GM12891 (cell line): ENCODE data around the gene SPG11.

Experiments
- PAX5 ChIP-seq: IDR thresholded peaks from 2 replicates; pipeline ENCODE4 v1.6.1; 2011; ENCODE audit warnings: low read length, moderate library complexity, mild to moderate bottlenecking; ENCODE audit not compliant: insufficient read depth, severe bottlenecking
- POLR2A ChIP-seq: IDR thresholded peaks from 2 replicates; pipeline ENCODE4 v1.6.1; 2011; ENCODE audit warnings: low read depth, low read length, control low read depth
- POLR2AphosphoS5 ChIP-seq: IDR thresholded peaks from 2 replicates; pipeline ENCODE4 v1.6.1; 2011; ENCODE audit warnings: low read depth, low read length, control low read depth
- POU2F2 ChIP-seq: IDR thresholded peaks from 2 replicates; pipeline ENCODE4 v1.6.1; 2011; ENCODE audit warnings: low read depth, mild to moderate bottlenecking, control low read depth, low read length, moderate library complexity
- TAF1 ChIP-seq: IDR thresholded peaks from 2 replicates; pipeline ENCODE4 v1.6.1; 2011; ENCODE audit warnings: low read depth, low read length, control low read depth

DNA sequence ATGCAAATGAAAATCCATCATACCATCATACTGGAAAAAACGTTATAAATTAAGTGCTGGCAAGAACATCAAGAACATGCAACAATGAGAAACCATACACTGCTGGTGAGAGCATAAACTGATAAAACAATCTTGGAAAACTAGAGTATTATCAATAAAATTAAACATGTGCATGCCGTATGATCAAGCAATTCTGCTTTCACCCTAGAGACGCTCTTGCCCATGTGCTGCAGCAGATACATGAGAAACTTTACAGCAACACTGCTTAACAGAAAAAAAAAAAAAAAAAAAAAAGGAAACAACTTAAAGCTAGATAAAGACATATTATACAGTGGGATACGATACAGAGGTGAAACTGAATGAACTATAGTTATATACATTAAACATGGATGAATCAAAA is 21.8 kb downstream of the SPG11 start:
- TF ChIP-seq TAF1 (no peak), POLR2AphosphoS5 (no peak), POLR2A (no peak), POU2F2 (no peak), PAX5 (no peak)
